HG03103 (cell line): Measurements from ENCODE around the gene IRF4.

Experiments used
- ATAC-seq: cut with Tn5 transposase; IDR thresholded peaks from one replicate; pipeline ENCODE4 v1.9.1; 2021; ENCODE audit warnings: low read depth; ENCODE audit not compliant: unreplicated experiment

The IRF4 gene

DNA sequence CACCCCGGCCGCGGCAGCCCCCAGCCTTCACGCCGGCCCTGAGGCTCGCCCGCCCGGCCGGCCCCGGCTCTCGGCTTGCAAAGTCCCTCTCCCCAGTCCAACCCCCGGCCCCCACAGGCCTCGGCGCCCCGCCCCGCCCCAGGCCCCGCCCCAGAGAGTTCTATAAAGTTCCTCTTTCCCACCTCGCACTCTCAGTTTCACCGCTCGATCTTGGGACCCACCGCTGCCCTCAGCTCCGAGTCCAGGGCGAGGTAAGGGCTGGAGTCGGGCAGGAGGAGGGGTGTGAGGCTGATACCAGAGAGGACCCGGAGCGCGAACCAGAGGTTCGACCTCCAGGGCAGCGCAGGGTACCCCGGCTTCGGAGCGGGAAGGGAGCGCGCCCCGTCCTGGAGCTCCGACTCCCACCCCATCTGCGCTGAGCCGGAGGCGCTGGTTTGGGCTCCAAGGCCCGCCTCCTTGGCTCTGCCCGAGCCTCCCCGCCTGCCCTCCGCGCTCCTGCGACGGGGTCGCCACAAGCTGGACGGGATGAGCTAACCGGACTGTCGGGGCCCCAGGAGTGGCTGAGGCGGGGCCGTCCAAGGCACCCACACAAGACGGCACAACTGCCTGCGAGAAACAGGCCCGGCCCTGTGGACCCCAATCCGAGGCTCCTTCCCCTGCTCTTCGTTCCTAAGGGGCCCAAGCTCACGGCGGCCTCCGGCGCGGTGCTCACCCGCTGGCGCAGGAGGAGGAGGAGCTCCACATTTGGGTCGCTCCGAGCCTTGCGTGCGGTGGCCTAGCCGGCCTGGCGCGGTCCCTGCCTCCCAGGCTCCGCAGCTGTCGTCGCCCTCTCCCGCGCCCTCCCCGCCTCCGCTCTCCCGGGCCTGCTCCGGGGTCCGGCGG is at the start of gene IRF4:
TSS of gene IRF4 (plus strand) at position 194 of the 882 bp plus-strand sequence. CDS start 1,401 bp downstream, outside the sequence.
- no peak for ATAC-seq

DNA sequence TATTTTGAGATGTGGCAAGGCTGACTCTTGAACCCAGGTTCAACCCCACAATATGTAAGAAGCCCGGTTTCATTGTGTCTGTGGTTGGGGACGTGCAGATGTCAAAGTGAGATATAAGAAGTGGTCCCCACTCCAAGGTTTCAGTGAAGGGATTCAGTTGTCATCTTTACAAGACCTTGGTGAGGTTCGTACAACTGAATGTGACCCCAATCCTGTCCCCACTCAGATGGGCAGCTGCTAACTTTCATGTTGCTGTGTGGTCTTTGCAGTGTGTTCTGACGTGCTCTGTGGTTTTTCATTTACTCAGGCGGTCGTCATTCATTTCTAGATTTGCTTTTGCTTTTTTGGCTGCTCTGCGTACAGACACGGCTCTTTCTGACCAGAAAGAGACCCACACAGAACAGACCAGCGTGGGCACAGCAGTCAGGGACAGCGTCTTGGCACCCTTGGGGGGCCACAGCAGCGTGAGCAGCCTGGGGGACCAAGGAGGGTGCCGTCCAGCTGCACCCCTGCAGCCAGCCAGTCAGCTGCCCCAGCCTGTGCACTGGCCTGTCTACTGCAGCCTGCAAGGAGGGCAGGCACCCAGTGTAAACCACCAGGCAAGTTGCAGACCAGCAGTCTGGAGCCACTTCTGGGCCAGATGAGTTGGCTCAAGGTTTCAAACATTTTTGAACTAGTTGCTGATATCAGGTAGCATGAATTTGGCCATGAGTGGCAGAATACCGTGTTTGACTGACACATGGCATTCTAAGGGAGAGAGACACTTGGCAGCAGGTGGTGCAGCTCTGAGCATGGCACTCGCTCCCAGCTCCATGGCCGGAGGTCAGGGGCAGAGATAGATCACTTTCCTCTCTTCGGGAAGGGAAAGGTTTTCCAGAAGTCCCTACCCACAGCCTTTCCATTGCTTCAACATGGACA is 49.4 kb upstream of the IRF4 start:
- peak; percentile 52 for ATAC-seq

DNA sequence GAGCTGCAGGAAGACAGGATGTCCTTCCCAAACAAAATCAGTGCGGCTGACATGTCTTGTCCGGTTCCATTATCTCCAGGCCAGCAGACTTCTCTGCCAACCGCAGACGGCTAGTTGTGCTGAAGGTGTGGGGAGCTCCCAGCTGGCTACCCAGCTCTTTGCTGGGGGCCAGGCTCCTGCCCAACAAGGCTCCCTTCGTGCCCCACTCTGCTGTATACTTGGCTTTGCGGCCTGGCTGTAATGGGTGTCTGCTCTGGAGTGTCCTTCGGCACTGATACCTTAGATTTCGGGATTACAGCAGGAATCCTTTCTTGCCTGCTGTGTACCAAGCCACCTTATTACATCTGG is 48.7 kb upstream of the IRF4 start:
- no peak for ATAC-seq

DNA sequence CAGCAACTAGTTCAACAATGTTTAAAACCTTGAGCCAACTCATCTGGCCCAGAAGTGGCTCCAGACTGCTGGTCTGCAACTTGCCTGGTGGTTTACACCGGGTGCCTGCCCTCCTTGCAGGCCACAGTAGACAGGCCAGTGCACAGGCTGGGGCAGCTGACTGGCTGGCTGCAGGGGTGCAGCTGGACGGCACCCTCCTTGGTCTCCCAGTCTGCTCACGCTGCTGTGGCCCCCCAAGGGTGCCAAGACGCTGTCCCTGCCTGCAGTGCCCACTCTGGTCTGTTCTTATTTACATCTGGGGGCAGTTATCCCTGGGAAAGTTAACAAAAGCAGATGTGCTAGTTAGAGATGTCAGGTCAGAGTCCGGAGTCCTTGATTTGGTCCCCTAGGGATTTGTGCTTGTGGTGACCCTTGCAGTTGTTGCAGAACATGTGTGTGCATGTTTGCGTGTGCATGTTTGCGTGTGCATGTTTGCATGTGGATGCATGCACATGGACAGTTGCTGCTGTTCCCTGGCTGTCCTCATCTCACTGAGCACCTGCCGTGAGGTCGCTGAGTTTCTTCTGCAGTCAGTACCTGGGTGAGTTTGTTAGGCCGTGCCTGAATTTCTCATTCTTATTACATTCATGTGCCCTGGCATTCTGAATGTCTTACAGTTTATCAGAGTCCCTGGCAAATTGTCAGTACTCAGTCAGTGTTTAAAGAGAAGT is 48.2 kb upstream of the IRF4 start:
- no peak for ATAC-seq

DNA sequence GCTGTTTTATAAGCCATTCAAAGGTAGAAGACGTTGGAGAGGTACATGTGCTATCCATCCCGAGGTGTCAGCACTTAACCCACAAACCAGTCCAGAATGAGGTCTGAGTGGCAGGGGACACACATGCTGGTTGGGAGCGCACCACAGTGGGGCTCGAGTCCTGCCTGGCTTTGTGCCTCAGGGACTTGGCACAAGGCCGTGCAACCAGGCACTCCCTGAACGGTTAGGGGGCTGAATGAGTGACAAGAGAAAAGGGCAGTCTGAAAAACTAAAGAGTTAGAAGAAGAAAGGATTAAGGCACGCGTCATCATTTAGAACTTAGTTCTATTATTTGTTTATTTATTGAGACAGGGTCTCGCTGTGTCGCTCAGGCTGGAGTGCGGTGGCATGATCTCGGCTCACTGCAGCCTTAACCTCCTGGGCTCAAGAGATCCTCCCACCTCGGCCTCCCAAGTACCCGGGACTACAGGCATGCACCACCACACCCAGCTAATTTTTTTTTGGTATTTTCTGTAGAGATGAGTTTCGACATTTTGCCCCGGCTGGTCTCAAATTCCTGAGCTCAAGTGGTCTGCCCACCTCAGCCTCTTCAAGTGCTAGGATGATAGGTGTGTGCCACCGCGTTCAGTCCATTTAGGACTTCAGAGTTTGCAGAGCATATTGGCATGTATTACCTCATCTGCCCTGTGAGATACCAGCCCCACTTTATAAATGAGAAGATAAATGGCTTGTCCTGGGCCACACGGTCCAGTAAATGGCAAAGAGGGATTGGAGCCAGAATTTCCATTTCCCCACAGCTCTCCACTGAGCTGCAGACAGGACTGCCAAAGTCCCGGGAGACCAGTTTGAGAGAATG is 47.4 kb upstream of the IRF4 start:
- no peak for ATAC-seq

DNA sequence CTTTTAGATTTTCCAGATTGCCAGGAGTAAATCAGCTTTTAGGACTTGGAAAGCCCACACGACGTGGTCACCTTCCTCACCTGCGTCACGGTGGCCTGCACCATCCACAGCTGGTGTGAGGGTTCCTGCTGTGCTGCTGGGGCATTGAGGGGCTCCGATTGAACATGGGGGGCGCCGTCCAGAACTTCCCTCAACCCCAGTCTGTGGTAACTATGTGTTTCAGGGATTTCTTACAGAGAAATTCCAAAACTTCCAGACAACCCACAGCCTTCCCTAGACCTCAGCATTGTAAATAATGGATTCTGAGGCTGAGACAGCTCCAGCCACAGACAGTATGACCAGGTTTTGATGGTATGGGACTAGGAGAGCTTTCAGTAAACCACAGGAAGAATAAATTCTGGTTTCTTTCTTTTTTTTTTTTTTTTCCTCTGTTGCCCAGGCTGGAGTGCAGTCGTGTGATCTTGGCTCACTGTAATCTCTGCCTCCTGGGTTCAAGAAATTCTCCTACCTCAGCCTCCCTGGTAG is 46.7 kb upstream of the IRF4 start:
- no peak for ATAC-seq

DNA sequence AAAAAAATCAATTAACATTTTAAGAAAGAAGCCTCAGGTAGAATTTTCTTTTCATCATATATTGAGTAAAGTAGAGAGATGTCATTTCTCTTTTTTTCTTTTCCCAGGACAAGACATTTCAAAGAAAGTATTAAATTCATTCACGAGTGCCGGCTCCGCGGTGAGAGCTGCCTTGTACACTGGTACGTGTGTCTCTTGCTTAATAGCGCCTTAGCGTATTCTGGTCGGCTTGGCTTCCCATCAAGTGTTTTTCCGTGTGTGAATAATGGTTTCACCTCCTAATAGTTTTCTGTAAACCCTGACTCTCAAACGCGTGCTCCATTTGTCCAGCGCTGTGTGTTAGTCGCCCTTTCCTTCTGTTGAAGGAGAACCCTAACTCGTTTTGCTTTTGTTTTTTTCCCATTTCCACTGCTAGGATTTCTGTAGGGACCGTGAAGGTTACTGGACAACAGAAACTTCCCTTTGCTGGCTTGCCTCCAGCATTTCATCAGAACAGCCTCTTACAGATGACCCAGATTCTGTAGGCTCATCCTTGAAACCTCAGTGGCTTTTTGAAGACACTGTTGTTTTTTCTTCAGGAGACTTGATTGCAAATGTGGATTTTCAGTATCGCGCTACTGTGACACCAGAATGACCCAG is 45.7 kb upstream of the IRF4 start:
- no peak for ATAC-seq

DNA sequence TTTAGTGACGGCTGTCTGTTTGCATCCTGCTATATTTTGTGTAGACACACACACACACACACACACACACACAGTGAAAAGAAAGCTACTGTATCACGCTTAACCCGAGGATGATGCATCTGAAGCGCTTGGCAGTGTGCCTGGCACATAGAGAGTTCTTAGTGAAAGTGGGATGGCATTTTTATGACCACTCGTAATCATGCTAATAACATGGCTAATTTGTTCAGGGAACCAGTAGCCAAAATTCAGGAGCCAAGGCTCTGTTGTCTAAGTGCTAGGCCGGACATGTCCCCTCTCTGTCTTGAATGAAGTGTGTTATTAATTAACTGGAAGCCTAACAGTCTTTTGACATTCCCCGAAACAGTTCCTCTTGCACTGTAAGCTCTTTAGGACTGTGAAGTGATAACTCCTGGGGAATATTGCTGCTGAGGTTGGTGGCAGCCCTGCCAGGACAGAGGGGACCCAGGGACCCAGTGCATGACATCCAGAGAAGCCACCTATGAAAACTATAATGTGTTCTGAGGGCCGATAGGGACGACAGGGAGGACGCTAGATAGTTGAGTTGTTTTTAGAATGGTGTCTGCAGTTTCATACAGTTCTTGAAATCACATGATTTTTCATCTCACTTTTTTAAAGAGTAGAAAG is 45.0 kb upstream of the IRF4 start:
- no peak for ATAC-seq

DNA sequence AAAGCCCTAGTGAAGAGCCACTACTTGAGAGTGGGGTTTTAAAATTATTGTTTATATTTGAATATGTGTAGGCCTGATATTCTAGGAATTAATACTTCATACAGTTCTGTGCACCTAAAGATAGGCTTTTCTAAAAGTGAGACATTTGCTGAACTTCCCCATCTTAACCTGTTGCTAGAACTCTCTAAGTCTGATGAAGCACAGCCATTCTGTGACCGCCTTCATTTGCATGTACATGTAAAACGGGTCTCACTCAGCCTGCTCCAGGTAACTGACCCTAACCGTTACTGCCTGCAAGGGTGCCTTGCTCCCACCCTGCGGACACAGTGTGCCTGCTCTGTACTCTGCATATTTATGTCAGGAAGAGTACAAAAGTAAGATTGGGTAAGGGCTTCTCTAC is 44.3 kb upstream of the IRF4 start:
- ATAC-seq, result peak; percentile 92

DNA sequence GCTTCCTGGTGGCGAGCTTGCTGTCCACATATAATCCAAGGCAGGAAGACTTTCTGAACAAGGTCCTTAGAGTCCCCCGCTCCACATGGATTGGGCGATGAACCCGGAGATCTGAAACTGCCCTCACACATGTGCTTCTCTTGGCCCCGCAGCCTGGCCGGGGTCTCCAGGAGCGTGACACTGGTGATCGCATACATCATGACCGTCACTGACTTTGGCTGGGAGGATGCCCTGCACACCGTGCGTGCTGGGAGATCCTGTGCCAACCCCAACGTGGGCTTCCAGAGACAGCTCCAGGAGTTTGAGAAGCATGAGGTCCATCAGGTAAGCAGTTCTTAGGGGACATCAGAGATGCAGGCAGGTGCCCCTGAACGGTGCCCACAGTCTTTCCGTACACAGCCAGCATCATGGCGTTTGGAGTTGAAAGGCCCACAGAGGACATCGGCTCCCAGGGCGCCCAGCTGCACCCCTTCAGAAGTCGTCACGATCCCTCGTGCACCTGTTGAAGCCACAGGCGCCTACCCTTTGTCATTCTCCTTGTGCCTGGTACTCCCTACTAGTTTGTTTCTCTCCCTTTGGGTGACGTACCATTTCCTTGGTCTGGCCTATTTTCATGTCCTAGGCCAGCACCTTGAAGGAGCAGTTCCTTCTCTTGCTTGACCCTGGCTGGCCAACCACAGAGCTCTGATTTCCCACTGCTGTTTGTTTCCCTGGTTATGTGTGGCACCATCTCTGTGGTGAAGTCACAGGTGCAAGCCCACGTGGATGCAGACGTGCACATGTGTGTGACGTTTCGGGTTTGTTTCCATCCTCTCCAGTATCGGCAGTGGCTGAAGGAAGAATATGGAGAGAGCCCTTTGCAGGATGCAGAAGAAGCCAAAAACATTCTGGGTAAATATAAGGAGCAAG is 43.3 kb upstream of the IRF4 start:
- ATAC-seq, result no peak

DNA sequence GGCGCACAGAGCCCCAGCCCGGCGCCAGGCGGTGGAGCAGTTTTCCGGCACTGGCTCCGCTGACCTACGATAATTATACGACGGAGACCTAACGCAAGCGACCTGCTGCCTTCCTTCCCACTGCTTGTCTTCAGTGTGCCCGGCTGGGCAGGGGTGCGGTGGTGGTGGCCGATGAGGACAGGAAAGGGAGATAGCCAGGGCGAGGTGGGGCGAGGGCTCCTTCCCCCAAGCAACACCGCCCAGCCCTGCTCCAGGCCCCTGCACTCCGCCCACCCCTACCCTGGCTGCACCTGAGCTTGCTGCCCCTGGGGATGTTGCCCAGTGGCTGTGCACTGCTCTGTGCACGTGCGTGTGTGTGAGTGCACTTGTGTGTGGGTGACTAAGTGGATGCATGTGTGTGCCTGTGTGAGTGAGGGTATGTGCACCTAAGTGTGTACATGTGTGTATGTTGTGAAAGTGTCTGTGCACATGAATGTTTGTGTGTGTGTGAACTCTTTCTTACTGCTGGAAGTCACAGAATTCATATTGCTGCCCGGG is 42.6 kb upstream of the IRF4 start:
- no peak for ATAC-seq

DNA sequence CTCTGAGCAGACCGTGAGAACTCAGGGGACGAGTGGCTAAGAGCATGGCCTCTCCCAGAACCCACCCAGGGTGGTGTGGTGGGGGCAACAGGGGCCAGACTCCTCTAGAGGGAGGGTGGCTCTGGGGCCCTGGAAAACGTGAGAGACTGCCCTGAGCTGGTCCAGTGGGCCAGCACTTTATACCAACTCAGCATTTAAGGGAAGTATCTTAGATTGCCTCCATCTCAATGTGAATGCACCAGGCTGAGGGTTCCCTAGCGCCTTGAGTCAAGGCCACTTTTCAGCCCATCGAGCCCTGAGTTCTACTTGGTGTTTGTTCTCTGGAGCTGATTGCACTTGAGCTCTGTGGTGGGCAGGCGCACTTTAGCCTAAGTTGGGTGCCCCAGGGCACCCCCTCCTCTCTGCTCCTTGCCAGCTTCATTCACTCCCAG is 42.0 kb upstream of the IRF4 start:
- no peak for ATAC-seq

DNA sequence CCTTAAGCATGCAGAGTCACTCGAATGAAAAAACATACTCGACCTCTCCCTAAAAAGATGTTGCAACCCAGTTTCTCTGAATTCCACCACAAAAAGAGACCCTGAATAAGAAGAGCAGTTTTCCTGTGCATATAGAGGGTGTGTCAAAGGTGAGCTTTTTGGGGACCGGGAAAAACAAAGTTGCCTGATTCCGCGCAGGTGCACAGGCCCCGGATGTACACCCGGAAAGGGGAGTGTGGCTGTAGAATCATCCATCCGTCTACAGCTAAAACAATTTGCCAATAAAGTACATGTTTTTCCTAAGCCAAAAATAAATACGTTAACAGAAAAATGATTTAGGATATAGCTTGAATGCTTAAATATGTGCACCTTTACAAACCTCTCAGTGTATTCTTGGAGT is 41.2 kb upstream of the IRF4 start:
- ATAC-seq, result no peak

DNA sequence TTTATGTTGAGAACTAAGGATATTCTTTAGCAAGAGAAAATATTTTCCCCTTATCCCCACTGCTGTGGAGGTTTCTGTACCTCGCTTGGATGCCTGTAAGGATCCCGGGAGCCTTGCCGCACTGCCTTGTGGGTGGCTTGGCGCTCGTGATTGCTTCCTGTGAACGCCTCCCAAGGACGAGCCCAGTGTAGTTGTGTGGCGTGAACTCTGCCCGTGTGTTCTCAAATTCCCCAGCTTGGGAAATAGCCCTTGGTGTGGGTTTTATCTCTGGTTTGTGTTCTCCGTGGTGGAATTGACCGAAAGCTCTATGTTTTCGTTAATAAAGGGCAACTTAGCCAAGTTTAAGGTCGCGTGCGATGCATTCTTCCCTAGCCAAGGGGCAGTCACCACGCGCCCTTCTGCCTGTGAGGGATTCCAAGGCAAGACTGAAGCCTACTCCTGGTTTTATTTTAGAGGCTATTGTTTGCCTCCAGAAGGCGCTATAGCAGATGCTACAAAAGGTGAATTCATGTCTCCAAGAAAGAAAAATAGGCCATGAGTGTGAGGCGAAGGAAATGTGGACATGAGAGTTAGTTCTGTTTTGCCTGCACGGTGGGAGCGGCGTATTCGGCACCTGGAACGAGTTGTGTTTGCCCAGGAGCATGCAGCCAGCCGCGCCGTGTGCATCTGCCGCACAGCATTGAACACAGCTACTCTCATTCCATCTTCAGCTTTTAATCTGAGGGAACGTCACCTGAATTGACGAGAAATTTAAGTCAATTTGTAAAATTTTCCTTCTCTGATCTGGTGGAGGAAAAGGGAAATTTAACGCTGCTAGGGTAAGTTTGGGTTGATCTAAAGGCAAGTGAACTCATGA is 40.3 kb upstream of the IRF4 start:
- ATAC-seq, result no peak

DNA sequence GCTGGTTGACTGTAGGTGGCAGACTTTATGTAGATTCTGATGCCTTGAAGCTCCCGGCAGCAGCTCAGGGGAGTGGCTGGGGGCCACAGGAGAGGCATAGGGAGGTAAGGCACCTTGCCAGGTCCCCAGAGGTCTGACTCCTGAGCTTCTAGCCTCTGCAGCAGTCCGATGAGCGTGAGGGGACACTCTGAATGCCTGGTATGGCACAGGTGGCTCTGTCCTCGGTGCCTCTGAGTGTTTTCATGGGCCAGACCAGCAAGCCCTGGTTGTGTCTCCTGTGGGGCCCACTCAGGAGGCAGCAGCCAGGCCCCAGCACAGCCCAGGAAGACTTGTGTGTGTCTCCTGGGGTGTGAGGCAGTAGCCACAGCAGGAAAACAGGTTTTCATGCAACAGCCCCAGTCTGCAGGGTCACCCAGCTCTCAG is 39.7 kb upstream of the IRF4 start:
- ATAC-seq, result no peak

DNA sequence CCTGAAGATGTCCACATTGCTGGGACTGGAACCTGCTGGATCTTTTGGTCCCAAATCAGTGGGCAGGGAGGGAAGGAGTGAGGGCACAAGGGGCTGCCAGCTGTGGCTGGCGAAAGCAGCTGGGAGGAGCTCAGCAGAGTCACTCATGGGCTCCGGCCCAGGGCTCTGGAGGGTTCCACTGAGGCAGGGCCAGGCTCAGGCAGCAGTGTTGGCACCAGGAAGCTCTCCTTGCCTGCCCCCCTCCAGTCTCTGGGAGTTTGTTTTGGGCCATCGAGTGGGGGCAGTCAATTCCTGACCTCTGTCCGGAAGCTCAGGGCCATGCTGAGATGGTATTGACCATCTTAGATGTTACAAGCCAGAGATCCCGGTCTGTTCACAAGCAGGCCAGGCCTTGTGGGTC is 39.1 kb upstream of the IRF4 start:
- no peak for ATAC-seq
